Keratinocyte (primary cell): ENCODE measurements around the gene ZRANB1.

ENCODE experiments used
- CTCF ChIP-seq, 3 experiments: IDR thresholded peaks in 1 of 3; conservative IDR thresholded peaks in 1 of 3; optimal IDR thresholded peaks in 1 of 3; 2 replicates in 2 of 3; 3 replicates in 1 of 3; pipeline versions ENCODE3 to v1.5.1; 2011; ENCODE audit warnings: low read length in 3 of 3, mild to moderate bottlenecking in 3 of 3, moderate library complexity in 2 of 3, control low read depth in 1 of 3, inconsistent platforms in 1 of 3; ENCODE audit not compliant: insufficient read depth in 2 of 3; ENCODE audit errors: extremely low read depth in 1 of 3
- EZH2 ChIP-seq: IDR thresholded peaks from one replicate; pipeline ENCODE4 v1.6.1; 2012; ENCODE audit warnings: inconsistent platforms, mild to moderate bottlenecking, low read length, moderate library complexity

GRCh38 chr10:125003146-125003900 is 61.4 kb downstream of the ZRANB1 start:
- TF ChIP-seq CTCF (optimal IDR thresholded peaks at IDR 0.05 in 1 of 3, IDR thresholded peaks at IDR 0.05 in 1 of 3, conservative IDR thresholded peaks at IDR 0.05 in 1 of 3; ENCODE audit: extremely low read depth in 1 of 3, insufficient read depth in 2 of 3, low read length in 3 of 3) (no peak), EZH2 (no peak)
